ENCODE results near the gene XPNPEP1. TPM values are rescaled to one million over a fixed set of nuclear protein-coding genes. Genes with fewer than 3 reads are reported as not detected.

The XPNPEP1 gene
- total RNA-seq, 1 donor from 2014 or later: 45.2 TPM

DNA sequence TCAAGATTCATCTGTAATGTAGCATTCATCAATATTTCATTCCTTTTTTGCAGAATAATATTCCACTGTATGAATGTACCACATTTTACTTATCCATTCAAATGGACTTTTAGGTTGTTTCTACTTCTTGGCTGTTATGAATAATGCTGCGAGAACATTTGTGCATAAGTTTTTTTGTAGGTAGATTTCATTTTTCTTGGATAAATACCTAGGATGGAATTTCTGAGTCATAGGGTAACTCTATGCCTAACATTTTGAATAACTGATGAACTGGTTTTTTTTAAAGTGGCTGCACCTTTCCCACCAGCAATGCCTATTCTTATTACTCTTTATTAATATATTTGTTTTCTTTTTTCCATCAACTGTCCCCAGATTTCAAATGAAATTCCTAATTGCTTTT, 9.1 kb upstream of the XPNPEP1 start:
- no peak overlapping the region for H3K4me3 ChIP-seq
- no peaks in the 10 kb centered on the region for H3K4me1 ChIP-seq
- TF ChIP-seq, protein P1, sequence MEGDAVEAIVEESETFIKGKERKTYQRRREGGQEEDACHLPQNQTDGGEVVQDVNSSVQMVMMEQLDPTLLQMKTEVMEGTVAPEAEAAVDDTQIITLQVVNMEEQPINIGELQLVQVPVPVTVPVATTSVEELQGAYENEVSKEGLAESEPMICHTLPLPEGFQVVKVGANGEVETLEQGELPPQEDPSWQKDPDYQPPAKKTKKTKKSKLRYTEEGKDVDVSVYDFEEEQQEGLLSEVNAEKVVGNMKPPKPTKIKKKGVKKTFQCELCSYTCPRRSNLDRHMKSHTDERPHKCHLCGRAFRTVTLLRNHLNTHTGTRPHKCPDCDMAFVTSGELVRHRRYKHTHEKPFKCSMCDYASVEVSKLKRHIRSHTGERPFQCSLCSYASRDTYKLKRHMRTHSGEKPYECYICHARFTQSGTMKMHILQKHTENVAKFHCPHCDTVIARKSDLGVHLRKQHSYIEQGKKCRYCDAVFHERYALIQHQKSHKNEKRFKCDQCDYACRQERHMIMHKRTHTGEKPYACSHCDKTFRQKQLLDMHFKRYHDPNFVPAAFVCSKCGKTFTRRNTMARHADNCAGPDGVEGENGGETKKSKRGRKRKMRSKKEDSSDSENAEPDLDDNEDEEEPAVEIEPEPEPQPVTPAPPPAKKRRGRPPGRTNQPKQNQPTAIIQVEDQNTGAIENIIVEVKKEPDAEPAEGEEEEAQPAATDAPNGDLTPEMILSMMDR (IDR thresholded peaks at IDR 0.05): no peak
- no peak overlapping the region for H3K27ac ChIP-seq
- no peaks in the 10 kb centered on the region for H3K9me3 ChIP-seq
- no peaks in the 10 kb centered on the region for H3K36me3 ChIP-seq
- no peaks in the 10 kb centered on the region for H3K27me3 ChIP-seq
- ATAC-seq (no peak), DNase-seq (no peak)
- intact Hi-C loops (cut with DNase I): no loop called here

DNA sequence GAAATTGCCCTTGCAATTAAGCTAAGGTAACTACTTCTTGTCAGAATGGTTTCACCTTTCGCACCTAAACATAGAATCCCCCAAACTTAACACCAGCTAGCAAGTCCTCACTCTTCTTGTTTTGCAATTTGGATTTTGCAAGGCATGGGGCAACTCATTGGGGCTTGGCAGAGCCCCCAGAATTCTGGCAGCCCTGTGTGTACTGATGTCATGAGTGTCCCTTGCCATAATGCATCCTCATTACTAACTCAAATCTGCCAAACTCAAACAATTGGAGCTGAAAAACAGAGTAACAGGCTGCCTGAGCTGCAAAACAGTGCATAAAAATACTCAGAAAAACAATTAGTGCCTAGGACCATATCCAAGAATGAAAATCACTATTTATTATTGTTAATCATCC, 7.9 kb upstream of the XPNPEP1 start:
- Histone ChIP-seq H3K27ac (no peak overlapping the region), H3K27me3 (no peaks in the 10 kb centered on the region), H3K4me3 (no peak overlapping the region), H3K9me3 (no peaks in the 10 kb centered on the region), H3K4me1 (no peaks in the 10 kb centered on the region), H3K36me3 (no peaks in the 10 kb centered on the region)
- ATAC-seq: no peak
- intact Hi-C loops (cut with DNase I): no loop called here
- no peak for DNase-seq
- TF ChIP-seq, protein P1 (IDR thresholded peaks at IDR 0.05): no peak

DNA sequence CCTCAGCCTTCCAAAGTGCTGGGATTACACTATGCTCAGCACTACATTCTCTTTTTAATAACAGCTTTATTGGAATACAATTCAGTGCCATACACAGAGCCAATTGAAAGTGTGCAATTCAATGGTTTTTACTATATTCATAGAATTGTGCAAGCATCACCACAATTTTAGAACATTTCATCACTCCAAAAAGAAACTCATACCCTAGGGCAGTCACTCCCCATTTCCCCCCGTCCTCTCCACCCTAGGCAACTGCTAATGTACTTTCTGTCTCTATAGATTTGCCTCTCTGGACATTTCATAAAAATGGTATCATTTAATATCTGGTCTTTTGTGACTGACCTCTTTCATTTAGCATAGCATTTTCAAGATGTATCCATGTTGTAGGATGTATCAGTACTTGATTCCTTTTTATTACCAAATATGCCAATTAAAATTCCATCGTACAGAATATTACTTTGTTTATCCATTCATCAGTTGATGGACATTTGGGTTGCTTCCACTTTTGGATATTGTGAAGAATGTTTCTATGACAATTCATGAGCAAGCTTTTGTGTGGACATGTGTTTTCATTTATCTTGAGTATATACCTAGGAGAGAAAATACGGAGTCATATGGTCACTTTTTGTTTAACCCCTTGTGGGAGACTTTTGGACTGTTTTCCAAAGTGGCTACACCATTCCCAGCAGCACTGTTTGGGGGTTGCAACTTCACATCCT, 6.3 kb upstream of the XPNPEP1 start:
- no peaks in the 10 kb centered on the region for H3K4me1 ChIP-seq
- no peaks in the 10 kb centered on the region for H3K27me3 ChIP-seq
- H3K9me3 ChIP-seq: no peaks in the 10 kb centered on the region
- no peak overlapping the region for H3K27ac ChIP-seq
- DNase-seq (no peak), ATAC-seq (no peak)
- H3K4me3 ChIP-seq: no peak overlapping the region
- intact Hi-C loops (cut with DNase I): no loop called here
- no peaks in the 10 kb centered on the region for H3K36me3 ChIP-seq
- TF ChIP-seq, protein P1 (IDR thresholded peaks at IDR 0.05): no peak

DNA sequence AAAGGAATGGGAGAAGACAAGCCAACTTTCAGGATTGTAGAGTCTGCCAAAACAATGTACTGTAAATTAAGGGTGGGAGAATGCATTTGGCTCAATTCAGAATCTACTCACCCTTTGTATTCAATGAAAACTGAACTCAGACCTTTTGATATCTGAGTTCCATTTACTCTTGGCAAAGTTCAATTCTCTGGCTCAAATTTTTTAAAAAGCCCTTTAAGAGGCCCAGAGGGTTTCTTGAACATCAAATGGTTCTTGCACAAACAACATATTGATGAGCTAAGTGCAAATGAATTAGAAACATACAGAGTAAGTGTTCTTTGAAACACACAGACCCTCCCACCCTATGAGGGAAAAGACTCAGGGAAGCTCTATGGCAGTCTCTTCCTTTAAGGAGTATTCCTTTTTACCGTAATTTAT, 5.2 kb upstream of the XPNPEP1 start:
- H3K36me3 ChIP-seq: no peaks in the 10 kb centered on the region
- H3K9me3 ChIP-seq: no peaks in the 10 kb centered on the region
- DNase-seq (no peak), ATAC-seq (no peak)
- no peak overlapping the region for H3K4me3 ChIP-seq
- H3K4me1 ChIP-seq: peaks cover 6% of the 10 kb centered on the region
- H3K27me3 ChIP-seq: no peaks in the 10 kb centered on the region
- H3K27ac ChIP-seq: no peak overlapping the region
- intact Hi-C loops (cut with DNase I): no loop called here
- TF ChIP-seq, protein P1 (IDR thresholded peaks at IDR 0.05): no peak

DNA sequence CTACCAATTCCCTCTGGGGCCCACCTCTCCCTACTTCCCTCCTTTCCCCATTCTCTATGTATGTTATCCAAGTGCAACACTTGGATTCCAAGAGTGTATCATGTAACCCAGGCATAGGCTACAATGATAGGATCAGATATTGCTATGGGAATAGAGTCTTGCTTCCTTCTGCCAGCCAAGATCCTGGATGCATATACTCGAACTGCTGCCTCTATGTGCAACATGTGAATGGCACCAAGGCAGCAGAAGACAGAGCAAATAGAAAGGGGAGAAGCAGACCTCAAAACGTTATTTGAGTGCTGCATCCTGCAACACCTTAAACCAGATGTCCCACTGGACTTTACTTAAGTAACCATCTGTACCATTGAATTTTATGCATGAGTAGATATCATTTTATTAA, 3.5 kb upstream of the XPNPEP1 start:
- H3K4me3 ChIP-seq: no peak overlapping the region
- DNase-seq (no peak), ATAC-seq (no peak)
- H3K27ac ChIP-seq: no peak overlapping the region
- H3K27me3 ChIP-seq: no peaks in the 10 kb centered on the region
- H3K9me3 ChIP-seq: no peaks in the 10 kb centered on the region
- intact Hi-C loops (cut with DNase I): no loop called here
- no peaks in the 10 kb centered on the region for H3K36me3 ChIP-seq
- TF ChIP-seq, protein P1 (IDR thresholded peaks at IDR 0.05): no peak
- H3K4me1 ChIP-seq: peaks cover 15% of the 10 kb centered on the region

Data from upper lobe of right lung (tissue), 1 donor.